ENCODE data around the gene ANOS1.

DNA sequence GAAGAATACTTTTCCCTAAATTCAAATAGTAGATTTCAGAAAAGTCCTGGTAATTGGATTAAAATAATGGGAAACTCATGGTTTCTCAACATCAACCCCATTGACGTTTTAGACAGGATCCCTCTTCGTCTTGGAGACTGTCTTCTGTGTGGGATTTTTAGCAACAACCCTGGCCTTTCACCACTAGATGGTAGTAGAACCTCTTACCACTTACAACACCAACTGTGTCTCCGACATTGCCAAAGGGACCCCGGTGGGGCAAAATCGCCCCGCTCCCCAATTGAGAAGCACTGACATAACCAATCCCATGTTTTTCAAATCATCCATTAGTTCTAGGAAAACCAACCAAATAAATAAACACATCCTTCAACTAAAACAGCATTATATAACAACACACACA, 16.9 kb upstream of the ANOS1 start:
- TF ChIP-seq, protein P1, sequence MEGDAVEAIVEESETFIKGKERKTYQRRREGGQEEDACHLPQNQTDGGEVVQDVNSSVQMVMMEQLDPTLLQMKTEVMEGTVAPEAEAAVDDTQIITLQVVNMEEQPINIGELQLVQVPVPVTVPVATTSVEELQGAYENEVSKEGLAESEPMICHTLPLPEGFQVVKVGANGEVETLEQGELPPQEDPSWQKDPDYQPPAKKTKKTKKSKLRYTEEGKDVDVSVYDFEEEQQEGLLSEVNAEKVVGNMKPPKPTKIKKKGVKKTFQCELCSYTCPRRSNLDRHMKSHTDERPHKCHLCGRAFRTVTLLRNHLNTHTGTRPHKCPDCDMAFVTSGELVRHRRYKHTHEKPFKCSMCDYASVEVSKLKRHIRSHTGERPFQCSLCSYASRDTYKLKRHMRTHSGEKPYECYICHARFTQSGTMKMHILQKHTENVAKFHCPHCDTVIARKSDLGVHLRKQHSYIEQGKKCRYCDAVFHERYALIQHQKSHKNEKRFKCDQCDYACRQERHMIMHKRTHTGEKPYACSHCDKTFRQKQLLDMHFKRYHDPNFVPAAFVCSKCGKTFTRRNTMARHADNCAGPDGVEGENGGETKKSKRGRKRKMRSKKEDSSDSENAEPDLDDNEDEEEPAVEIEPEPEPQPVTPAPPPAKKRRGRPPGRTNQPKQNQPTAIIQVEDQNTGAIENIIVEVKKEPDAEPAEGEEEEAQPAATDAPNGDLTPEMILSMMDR (IDR thresholded peaks at IDR 0.05), result peak in 1 of 3 donors; percentile 39
- TF ChIP-seq POLR2AphosphoS5 (IDR thresholded peaks at IDR 0.05) (no peak), POLR2A (IDR thresholded peaks at IDR 0.05) (no peak)

Measured in breast epithelium (tissue), 3 donors.